Endothelial cell (in vitro differentiated cells): ENCODE measurements around the gene CACNA1A. TPM values are rescaled to one million over a fixed set of nuclear protein-coding genes. Genes with fewer than 3 reads are reported as not detected.
"Not testable (repeated sequence)": the region's sequence is repeated elsewhere in the genome, so short reads cannot be mapped to it uniquely, and the experiment has no call there.

Source experiments
- DNase-seq: peaks from one replicate; pipeline ENCODE4 v3.0.0; 2021; ENCODE audit warnings: low spot score
- H3K27ac Mint-ChIP-seq: one replicate; pipeline ENCODE4 v1.8.0; 2021; ENCODE audit warnings: mixed read lengths, inconsistent platforms; ENCODE audit not compliant: unreplicated experiment
- H3K27me3 Mint-ChIP-seq: one replicate; pipeline ENCODE4 v1.8.0; 2021; ENCODE audit warnings: mild to moderate bottlenecking, moderate library complexity, mixed read lengths, inconsistent platforms; ENCODE audit not compliant: unreplicated experiment
- H3K36me3 Mint-ChIP-seq: one replicate; pipeline ENCODE4 v1.8.0; 2021; ENCODE audit warnings: mild to moderate bottlenecking, low read depth, mixed read lengths, inconsistent platforms; ENCODE audit not compliant: unreplicated experiment
- H3K4me1 Mint-ChIP-seq: one replicate; pipeline ENCODE4 v1.8.0; 2021; ENCODE audit warnings: mild to moderate bottlenecking, mixed read lengths, inconsistent platforms; ENCODE audit not compliant: unreplicated experiment
- H3K4me3 Mint-ChIP-seq: one replicate; pipeline ENCODE4 v1.8.0; 2021; ENCODE audit warnings: mild to moderate bottlenecking, mixed read lengths, inconsistent platforms; ENCODE audit not compliant: unreplicated experiment
- H3K9me3 Mint-ChIP-seq: one replicate; pipeline ENCODE4 v1.8.0; 2021; ENCODE audit warnings: mixed read lengths, inconsistent platforms; ENCODE audit not compliant: unreplicated experiment
- total RNA-seq: library from RNA; stranded (reverse); fragmentation: NEBNext Ultra II Directional; extraction: Animal tissue kit (Norgen Biotek cat#: 25700); gene quantifications from one replicate; pipeline ENCODE4 v1.2.1, GENCODE V29; 2021; ENCODE audit not compliant: unreplicated experiment
- TF ChIP-seq, protein P1 (sequence below): fragments of 200-600 bp; sonication (generic); IDR thresholded peaks from one replicate; pipeline ENCODE4 v1.5.0; 2021; ENCODE audit warnings: antibody characterized with exemption; ENCODE audit not compliant: unreplicated experiment

CACNA1A gene
- total RNA-seq, 1 donor from 2014 or later = 9.0 TPM

DNA sequence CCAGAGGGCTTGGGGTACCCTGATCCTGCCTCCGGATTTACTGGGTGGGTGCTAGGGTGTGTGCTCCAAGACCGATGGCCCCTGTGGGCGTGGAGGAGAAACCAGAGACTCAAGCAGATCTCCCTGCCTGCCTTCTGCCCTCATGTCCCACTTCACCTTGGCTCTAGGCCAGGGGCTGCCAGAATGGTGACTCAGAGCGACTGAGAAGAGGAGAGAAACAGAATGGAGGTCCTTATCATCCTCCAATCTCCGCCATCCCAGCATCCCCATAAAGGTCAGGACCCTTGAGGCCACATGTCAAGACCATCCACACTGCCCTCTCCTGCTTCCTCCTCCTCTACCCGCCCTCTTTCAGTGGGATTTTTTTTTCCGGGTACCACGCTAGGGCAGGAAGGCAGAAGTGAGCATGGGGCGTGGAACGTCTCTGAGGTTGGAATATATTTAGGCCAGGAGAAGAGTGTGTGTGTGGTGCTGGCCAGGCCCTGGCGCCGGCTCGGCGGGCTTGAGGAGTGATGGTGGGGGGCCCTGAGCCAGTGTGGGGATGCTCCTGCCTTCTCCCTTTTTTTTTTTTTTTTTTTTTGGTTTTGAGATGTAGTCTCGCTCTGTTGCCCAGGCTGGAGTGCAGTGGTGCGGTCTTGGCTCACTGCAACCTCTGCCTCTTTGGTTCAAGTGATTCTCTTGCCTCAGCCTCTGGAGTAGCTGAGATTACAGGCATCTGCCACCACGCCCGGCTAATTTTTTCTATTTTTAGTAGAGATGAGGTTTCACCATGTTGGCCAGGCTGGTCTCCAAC, 333.7 kb downstream of the CACNA1A start:
- Mint-ChIP-seq H3K4me3 (no peak overlapping the region), H3K4me1 (peaks cover 7% of the 10 kb centered on the region), H3K36me3 (no peaks in the 10 kb centered on the region), H3K9me3 (no peaks in the 10 kb centered on the region), H3K27me3 (peaks cover 6% of the 10 kb centered on the region), H3K27ac (peak overlapping the region; percentile 48)
- TF ChIP-seq, protein P1, sequence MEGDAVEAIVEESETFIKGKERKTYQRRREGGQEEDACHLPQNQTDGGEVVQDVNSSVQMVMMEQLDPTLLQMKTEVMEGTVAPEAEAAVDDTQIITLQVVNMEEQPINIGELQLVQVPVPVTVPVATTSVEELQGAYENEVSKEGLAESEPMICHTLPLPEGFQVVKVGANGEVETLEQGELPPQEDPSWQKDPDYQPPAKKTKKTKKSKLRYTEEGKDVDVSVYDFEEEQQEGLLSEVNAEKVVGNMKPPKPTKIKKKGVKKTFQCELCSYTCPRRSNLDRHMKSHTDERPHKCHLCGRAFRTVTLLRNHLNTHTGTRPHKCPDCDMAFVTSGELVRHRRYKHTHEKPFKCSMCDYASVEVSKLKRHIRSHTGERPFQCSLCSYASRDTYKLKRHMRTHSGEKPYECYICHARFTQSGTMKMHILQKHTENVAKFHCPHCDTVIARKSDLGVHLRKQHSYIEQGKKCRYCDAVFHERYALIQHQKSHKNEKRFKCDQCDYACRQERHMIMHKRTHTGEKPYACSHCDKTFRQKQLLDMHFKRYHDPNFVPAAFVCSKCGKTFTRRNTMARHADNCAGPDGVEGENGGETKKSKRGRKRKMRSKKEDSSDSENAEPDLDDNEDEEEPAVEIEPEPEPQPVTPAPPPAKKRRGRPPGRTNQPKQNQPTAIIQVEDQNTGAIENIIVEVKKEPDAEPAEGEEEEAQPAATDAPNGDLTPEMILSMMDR = no peak
- DNase-seq = no peak

DNA sequence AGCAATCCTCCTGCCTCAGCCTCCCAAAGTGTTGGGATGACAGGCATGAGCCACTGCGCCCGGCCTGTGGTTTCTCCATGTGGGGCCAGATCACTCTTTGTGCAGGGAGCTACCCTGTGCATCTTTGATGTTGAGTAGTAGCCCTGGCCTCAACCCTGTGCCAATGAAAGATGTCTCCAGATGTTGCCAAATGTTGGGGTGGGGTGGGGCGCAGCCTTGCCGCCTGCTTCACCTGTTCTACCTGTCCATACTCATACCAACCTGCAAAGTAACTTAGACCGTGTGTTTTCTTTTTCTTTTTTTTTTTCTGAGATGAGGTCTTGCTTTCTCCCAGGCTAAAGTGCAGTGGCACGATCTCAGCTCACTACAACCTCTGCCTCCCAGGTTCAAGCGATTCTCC, 335.1 kb downstream of the CACNA1A start:
- TF ChIP-seq, protein P1 = no peak
- H3K9me3 Mint-ChIP-seq = no peaks in the 10 kb centered on the region
- no peak for DNase-seq
- H3K27ac Mint-ChIP-seq = no peak overlapping the region
- no peaks in the 10 kb centered on the region for H3K36me3 Mint-ChIP-seq
- H3K4me3 Mint-ChIP-seq = no peak overlapping the region
- H3K4me1 Mint-ChIP-seq = peaks cover 15% of the 10 kb centered on the region
- H3K27me3 Mint-ChIP-seq = peaks cover 8% of the 10 kb centered on the region

DNA sequence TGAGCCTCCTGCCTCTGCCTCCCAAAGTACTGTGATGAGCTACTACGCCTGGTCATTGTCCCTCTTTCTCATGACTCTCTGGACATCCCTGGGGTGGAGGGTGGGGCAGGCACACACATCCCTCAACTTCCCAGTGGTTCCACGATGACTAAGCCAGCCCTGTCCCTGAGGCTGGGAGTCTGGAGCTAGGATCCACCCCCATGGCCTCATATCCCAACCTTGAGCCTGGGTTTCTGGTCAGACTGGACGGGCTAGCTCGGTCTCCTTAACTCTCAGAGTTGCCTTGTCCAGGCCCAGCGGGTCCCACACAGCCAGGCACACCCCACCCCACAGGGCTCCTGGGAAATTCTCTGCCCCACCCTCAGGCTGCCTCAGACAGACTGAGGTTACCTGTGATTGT, 336.5 kb downstream of the CACNA1A start:
- Mint-ChIP-seq H3K27ac (peak overlapping the region; percentile 42), H3K9me3 (no peaks in the 10 kb centered on the region), H3K27me3 (peaks cover 9% of the 10 kb centered on the region), H3K36me3 (no peaks in the 10 kb centered on the region), H3K4me1 (peaks cover 27% of the 10 kb centered on the region), H3K4me3 (peak overlapping the region; percentile 54)
- TF ChIP-seq, protein P1 = no peak
- DNase-seq = no peak

DNA sequence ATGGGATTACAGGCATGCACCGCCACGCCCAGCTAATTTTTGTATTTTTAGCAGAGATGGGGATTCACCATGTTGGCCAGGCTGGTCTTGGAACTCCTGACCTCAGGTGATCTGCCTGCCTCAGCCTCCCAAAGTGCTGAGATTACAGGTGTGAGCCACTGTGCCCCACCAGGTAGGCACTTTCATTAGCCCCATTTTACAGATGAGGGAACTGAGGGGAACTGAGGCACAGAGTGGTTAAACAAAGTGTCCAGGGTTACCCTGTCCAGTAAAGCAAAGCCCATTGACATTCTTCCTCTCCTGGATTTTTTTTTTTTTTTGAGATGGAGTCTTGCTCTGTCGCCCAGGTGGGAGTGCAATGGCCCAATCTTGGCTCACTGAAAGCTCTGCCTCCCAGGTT, 340.1 kb downstream of the CACNA1A start:
- not testable (repeated sequence) for H3K9me3 Mint-ChIP-seq, H3K36me3 Mint-ChIP-seq, DNase-seq, H3K27me3 Mint-ChIP-seq, H3K4me3 Mint-ChIP-seq
- Mint-ChIP-seq H3K27ac (peak overlapping the region; percentile 100), H3K4me1 (peaks cover 35% of the 10 kb centered on the region)

DNA sequence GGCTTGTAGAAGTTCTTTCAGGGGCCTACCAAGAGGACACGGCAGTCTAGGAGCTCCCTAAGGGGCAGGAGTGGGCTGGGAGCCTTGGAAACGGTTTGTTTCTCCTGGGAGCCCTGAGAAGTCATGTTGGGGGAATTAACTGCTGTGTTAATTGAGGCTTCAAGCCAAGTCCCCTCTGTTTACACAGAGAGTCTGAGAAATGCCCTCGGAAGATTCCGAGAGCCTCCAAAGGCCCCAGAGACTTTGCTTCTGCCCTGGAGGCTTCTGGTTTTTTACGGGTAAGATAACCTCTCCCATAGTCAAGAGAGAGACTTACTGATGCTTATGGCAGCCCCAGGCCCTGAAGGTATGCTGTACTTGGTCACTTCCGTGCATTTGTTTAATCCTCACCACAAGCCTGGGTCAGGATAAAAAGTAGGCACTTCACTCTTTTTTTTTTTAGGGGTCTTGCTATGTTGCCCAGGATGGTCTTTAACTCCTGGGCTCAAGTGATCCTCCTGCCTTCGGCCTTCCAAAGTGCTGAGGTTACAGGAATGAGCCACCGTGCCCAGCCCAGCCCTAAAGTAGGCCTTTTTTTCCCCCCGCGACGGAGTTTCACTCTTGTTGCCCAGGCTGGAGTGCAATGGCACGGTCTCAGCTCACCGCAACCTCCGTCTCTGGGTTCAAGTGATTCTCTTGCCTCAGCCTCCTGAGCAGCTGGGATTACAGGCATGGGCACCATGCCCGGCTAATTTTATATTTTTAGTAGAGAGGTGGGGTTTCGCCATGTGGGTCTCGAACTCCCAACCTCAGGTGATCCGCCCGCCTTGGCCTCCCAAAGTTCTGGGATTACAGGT, 340.9 kb downstream of the CACNA1A start:
- H3K27ac Mint-ChIP-seq = peak overlapping the region; percentile 100
- H3K4me3 Mint-ChIP-seq = no peak overlapping the region
- H3K36me3 Mint-ChIP-seq = no peaks in the 10 kb centered on the region
- peaks cover 9% of the 10 kb centered on the region for H3K27me3 Mint-ChIP-seq
- peaks cover 35% of the 10 kb centered on the region for H3K4me1 Mint-ChIP-seq
- TF ChIP-seq, protein P1 = no peak
- DNase-seq = no peak
- no peaks in the 10 kb centered on the region for H3K9me3 Mint-ChIP-seq
